Right atrium auricular region (tissue), 2 donors: ENCODE measurements around the gene HIRA. TPM values are rescaled to one million over a fixed set of nuclear protein-coding genes. Genes with fewer than 3 reads are reported as not detected.
A peak's percentile ranks its signal among the peaks of the same experiment; 100 is the strongest.

Experiments
- DNase-seq: peaks from one replicate; pipeline ENCODE4 v3.0.0-alpha.2; 2019; ENCODE audit warnings: low spot score
- H3K27ac ChIP-seq, 2 donors: fragments of 200-600 bp; sonication (generic); 1 replicate in 1 of 2; 2 replicates in 1 of 2; pipeline ENCODE4 v1.5.1; 2016 to 2019
- H3K27me3 ChIP-seq, 2 donors: fragments of 200-600 bp; sonication (generic); one replicate each; pipeline versions ENCODE4 v1.5.1 to v1.6.0; 2017 to 2019
- H3K36me3 ChIP-seq: fragments of 200-600 bp; sonication (generic); one replicate; pipeline ENCODE4 v1.5.1; 2016
- H3K4me1 ChIP-seq, 2 donors: fragments of 200-600 bp; sonication (generic); one replicate each; pipeline versions ENCODE4 v1.5.1 to v1.6.0; 2017 to 2019
- H3K4me3 ChIP-seq, 2 donors: fragments of 200-600 bp; sonication (generic); 1 replicate in 1 of 2; 2 replicates in 1 of 2; pipeline ENCODE4 v1.5.1; 2017 to 2019; ENCODE audit warnings: mild to moderate bottlenecking in 1 of 2, moderate library complexity in 1 of 2
- H3K9me3 ChIP-seq, 2 donors: fragments of 200-600 bp; sonication (generic); one replicate each; pipeline ENCODE4 v1.5.1; 2019
- CTCF ChIP-seq, 2 donors: fragments of 200-600 bp; sonication (generic); IDR thresholded peaks; one replicate each; pipeline ENCODE4 v1.5.1; 2019; ENCODE audit warnings: antibody characterized with exemption in 2 of 2
- total RNA-seq, 2 donors: library from RNA; depleted of rRNA; stranded (reverse); fragments of >200 nt; gene quantifications; one replicate each; pipeline ENCODE4 v1.1.0, GENCODE V29; 2016

Gene HIRA
- 10 to 100 TPM in 1 of 2 donors, 1 to 10 TPM in 1; 9.8 to 15.7 TPM for total RNA-seq

- no peak for TF ChIP-seq CTCF (IDR thresholded peaks at IDR 0.05)
- Histone ChIP-seq H3K36me3 (peaks cover 23% of the 10 kb centered on the region), H3K9me3 (no peaks in the 10 kb centered on the region), H3K4me1 (peaks cover 0 to 27% of the 10 kb centered on the region in 2 donors), H3K27me3 (no peaks in the 10 kb centered on the region), H3K27ac (peak within 1 kb of the TSS; percentile 98 to 99), H3K4me3 (peak within 1 kb of the TSS; percentile 84 to 92)
- DNase-seq = peak; percentile 77
These were observed at the start of gene HIRA for GRCh38 chr22:19431649-19432132. Gene HIRA (minus strand): TSS chr22:19431733. CDS start chr22:19431476, 257 bp downstream.

GRCh38 chr22:19480789-19481188 is 49.3 kb upstream of the HIRA start:
- H3K4me3 ChIP-seq = no peak overlapping the region
- H3K27ac ChIP-seq = no peak overlapping the region
- H3K36me3 ChIP-seq = no peaks in the 10 kb centered on the region
- peaks cover 0 to 22% of the 10 kb centered on the region in 2 donors for H3K4me1 ChIP-seq
- no peak for DNase-seq
- no peaks in the 10 kb centered on the region for H3K27me3 ChIP-seq
- H3K9me3 ChIP-seq = no peaks in the 10 kb centered on the region
- no peak for TF ChIP-seq CTCF (IDR thresholded peaks at IDR 0.05)

- Histone ChIP-seq H3K27ac (no peak overlapping the region), H3K4me3 (peak overlapping the region; percentile 27 to 97), H3K9me3 (no peaks in the 10 kb centered on the region), H3K27me3 (no peaks in the 10 kb centered on the region), H3K36me3 (peaks cover 1% of the 10 kb centered on the region), H3K4me1 (peaks cover 0 to 22% of the 10 kb centered on the region in 2 donors)
- DNase-seq = no peak
- TF ChIP-seq CTCF (IDR thresholded peaks at IDR 0.05) = no peak
These were observed 48.6 kb upstream of the HIRA start for GRCh38 chr22:19480173-19480568.

DNA sequence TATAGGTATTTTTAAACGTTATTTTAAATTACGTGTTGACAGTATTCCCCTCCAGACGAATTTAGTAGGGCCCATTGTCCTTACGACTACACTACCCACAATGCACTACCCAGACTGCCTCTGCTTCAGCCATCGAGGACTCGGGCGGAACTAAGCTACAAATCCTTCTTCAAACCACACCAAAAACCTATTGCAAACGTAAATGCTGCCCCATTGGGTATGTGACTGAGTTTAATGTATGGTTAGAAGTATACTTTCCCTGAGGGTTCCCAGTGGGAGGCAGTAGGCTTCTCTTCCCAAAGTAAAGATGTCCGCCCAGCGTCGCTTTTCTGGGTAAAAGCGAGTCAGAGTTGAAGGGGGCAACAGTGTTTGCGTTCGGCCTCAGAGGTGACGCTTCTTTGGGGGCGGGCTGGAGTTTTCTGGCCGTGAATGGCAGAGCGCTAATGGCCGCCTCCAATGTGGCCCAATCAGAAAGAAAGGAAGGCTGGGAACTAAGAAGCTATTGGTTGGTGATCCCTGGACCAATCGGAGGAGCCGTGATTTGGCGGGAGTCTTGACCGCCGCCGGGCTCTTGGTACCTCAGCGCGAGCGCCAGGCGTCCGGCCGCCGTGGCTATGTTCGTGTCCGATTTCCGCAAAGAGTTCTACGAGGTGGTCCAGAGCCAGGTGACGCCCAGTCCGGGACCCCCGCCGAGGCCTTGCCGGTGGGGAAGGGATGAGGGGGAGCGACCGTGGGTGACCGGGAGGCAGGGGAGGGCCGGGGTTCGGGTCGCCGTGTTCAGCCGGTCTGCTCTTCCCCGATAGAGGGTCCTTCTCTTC is 48.0 kb upstream of the HIRA start, which contains the start of gene CDC45:
Gene CDC45 (plus strand): TSS at position 566 of the 818 bp plus-strand sequence. CDS start 49 bp downstream, at position 615.
- Histone ChIP-seq H3K4me3 (peak within 1 kb of the TSS; percentile 84 to 97), H3K36me3 (peaks cover 7% of the 10 kb centered on the region), H3K9me3 (no peaks in the 10 kb centered on the region), H3K27ac (peak within 1 kb of the TSS; percentile 89 to 96), H3K27me3 (no peaks in the 10 kb centered on the region), H3K4me1 (peaks cover 0 to 22% of the 10 kb centered on the region in 2 donors)
- DNase-seq = peak; percentile 98
- no peak for TF ChIP-seq CTCF (IDR thresholded peaks at IDR 0.05)

- Histone ChIP-seq H3K36me3 (peaks cover 14% of the 10 kb centered on the region), H3K27me3 (no peaks in the 10 kb centered on the region), H3K4me1 (peaks cover 0 to 22% of the 10 kb centered on the region in 2 donors), H3K27ac (peak within 1 kb of the TSS; percentile 89 to 96), H3K9me3 (no peaks in the 10 kb centered on the region), H3K4me3 (peak within 1 kb of the TSS; percentile 84 to 97)
- no peak for TF ChIP-seq CTCF (IDR thresholded peaks at IDR 0.05)
- DNase-seq = peak; percentile 80
These were observed 47.4 kb upstream of the HIRA start, which contains the start of gene UFD1 for GRCh38 chr22:19478901-19479354. Gene UFD1 (minus strand): TSS chr22:19479193. CDS start chr22:19479085, 108 bp downstream.
